Panc1 (cell line): ENCODE measurements around the gene TDRD7.

Experiments used
- POLR2AphosphoS5 ChIP-seq: IDR thresholded peaks from 2 replicates; pipeline ENCODE4 v1.6.1; 2012; ENCODE audit warnings: mild to moderate bottlenecking, low read depth, low read length, moderate library complexity
- TF ChIP-seq, protein P1 (sequence below): fragments of 450-650 bp; IDR thresholded peaks from 2 replicates; pipeline ENCODE4 v1.5.1; 2017; ENCODE audit warnings: mild to moderate bottlenecking

- TF ChIP-seq, protein P1, sequence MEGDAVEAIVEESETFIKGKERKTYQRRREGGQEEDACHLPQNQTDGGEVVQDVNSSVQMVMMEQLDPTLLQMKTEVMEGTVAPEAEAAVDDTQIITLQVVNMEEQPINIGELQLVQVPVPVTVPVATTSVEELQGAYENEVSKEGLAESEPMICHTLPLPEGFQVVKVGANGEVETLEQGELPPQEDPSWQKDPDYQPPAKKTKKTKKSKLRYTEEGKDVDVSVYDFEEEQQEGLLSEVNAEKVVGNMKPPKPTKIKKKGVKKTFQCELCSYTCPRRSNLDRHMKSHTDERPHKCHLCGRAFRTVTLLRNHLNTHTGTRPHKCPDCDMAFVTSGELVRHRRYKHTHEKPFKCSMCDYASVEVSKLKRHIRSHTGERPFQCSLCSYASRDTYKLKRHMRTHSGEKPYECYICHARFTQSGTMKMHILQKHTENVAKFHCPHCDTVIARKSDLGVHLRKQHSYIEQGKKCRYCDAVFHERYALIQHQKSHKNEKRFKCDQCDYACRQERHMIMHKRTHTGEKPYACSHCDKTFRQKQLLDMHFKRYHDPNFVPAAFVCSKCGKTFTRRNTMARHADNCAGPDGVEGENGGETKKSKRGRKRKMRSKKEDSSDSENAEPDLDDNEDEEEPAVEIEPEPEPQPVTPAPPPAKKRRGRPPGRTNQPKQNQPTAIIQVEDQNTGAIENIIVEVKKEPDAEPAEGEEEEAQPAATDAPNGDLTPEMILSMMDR = no peak
- TF ChIP-seq POLR2AphosphoS5 = no peak
Observed at GRCh38 chr9:97387936-97388684, 23.8 kb upstream of the TDRD7 start.
